GM08714 (cell line): ENCODE measurements around the gene KCNIP4.
A peak's percentile ranks its signal among the peaks of the same experiment; 100 is the strongest.
"Not testable (repeated sequence)": the region's sequence is repeated elsewhere in the genome, so short reads cannot be mapped to it uniquely, and the experiment has no call there.

Source experiments
- H3K4me3 ChIP-seq: fragments of 200-500 bp; sonication (Bioruptor generic); 2 replicates; pipeline ENCODE4 v1.5.1; 2014; ENCODE audit warnings: mild to moderate bottlenecking, low read length, inconsistent platforms
- ZNF274 ChIP-seq: IDR thresholded peaks from 2 replicates; pipeline ENCODE4 v1.6.1; 2012; ENCODE audit warnings: mild to moderate bottlenecking, low read depth, low read length

Gene KCNIP4

GRCh38 chr4:21948347-21949072 lies at the start of gene KCNIP4:
TSS of gene KCNIP4 (minus strand) at chr4:21948772.
- H3K4me3 ChIP-seq, result peak within 1 kb of the TSS; percentile 14; the same call in 1 of the 2 replicates
- TF ChIP-seq ZNF274, result no peak

GRCh38 chr4:21996618-21997017 lies 48.0 kb upstream of the KCNIP4 start:
- not testable (repeated sequence) for H3K4me3 ChIP-seq

GRCh38 chr4:21992330-21992729 lies 43.8 kb upstream of the KCNIP4 start:
- H3K4me3 ChIP-seq, result no peak overlapping the region
- TF ChIP-seq ZNF274, result no peak

- H3K4me3 ChIP-seq, result no peak overlapping the region
- TF ChIP-seq ZNF274, result no peak
Measured at GRCh38 chr4:21991562-21991961, 43.0 kb upstream of the KCNIP4 start.

- no peak overlapping the region for H3K4me3 ChIP-seq
- TF ChIP-seq ZNF274, result no peak
Measured at GRCh38 chr4:21991050-21991449, 42.5 kb upstream of the KCNIP4 start.

- TF ChIP-seq ZNF274, result no peak
Measured at GRCh38 chr4:21989351-21989750, 40.8 kb upstream of the KCNIP4 start.

GRCh38 chr4:21986307-21986706 lies 37.7 kb upstream of the KCNIP4 start:
- TF ChIP-seq ZNF274, result no peak
- no peak overlapping the region for H3K4me3 ChIP-seq

More at GRCh38 chr4:21989351-21989750, 40.8 kb upstream of the KCNIP4 start:
- H3K4me3 ChIP-seq, result no peak overlapping the region

- no peak for TF ChIP-seq ZNF274
- H3K4me3 ChIP-seq, result no peak overlapping the region
Measured at GRCh38 chr4:21982087-21982486, 33.5 kb upstream of the KCNIP4 start.

- no peak for TF ChIP-seq ZNF274
- no peak overlapping the region for H3K4me3 ChIP-seq
Measured at GRCh38 chr4:21979196-21979595, 30.6 kb upstream of the KCNIP4 start.

GRCh38 chr4:21976166-21976565 lies 27.6 kb upstream of the KCNIP4 start:
- H3K4me3 ChIP-seq, result no peak overlapping the region
- TF ChIP-seq ZNF274, result no peak

GRCh38 chr4:21973850-21974249 lies 25.3 kb upstream of the KCNIP4 start:
- no peak for TF ChIP-seq ZNF274
- H3K4me3 ChIP-seq, result no peak overlapping the region

- H3K4me3 ChIP-seq, result no peak overlapping the region
- TF ChIP-seq ZNF274, result no peak
Measured at GRCh38 chr4:21964762-21965319, 16.3 kb upstream of the KCNIP4 start.

- H3K4me3 ChIP-seq, result no peak overlapping the region
- no peak for TF ChIP-seq ZNF274
Measured at GRCh38 chr4:21962691-21963090, 14.1 kb upstream of the KCNIP4 start.

- H3K4me3 ChIP-seq, result no peak overlapping the region
- no peak for TF ChIP-seq ZNF274
Measured at GRCh38 chr4:21960793-21961192, 12.2 kb upstream of the KCNIP4 start.

- TF ChIP-seq ZNF274, result no peak
- no peak overlapping the region for H3K4me3 ChIP-seq
Measured at GRCh38 chr4:21954916-21955315, 6.3 kb upstream of the KCNIP4 start.

GRCh38 chr4:21953653-21954052 lies 5.1 kb upstream of the KCNIP4 start:
- H3K4me3 ChIP-seq, result no peak overlapping the region
- TF ChIP-seq ZNF274, result no peak
